ENCODE results near the gene SPOPL. TPM values are rescaled to one million over a fixed set of nuclear protein-coding genes. Genes with fewer than 3 reads are reported as not detected.

Gene SPOPL
- total and polyA plus RNA-seq, 10 of the 15 experiments (the other 5 are each of a cell fraction or from before 2014, with no cell fraction given), result 4.0 to 25.0 (median 11.5) TPM

- ATAC-seq (no peak), DNase-seq (ENCODE audit: low read depth, low spot score) (no peak), FAIRE-seq (no peak)
- 25% methylated on average over 1 of the region's 1 CpG for WGBS (ENCODE audit: insufficient coverage, insufficient replicate concordance, low lambda C conversion rate, missing lambda C conversion rate)
- intact Hi-C loops (cut with micrococcal nuclease; ENCODE audit: unreplicated experiment) (no loop called here), in situ Hi-C loops (cut with MboI) (no loop called here)
- Histone ChIP-seq H3K9me3 (replicated peaks; ENCODE audit: control insufficient read depth, insufficient read depth, low read length) (no peaks in the 10 kb centered on the region), H3K4me3 (no peak overlapping the region), H3K4me1 (ENCODE audit: control insufficient read depth, insufficient read depth, low read length) (no peaks in the 10 kb centered on the region), H3K27ac (ENCODE audit: control insufficient read depth, insufficient read depth) (no peak overlapping the region), H3K79me2 (ENCODE audit: control insufficient read depth, insufficient read depth, low read length) (no peaks in the 10 kb centered on the region), H3K4me2 (ENCODE audit: control insufficient read depth, insufficient read depth) (no peak overlapping the region), H4K20me1 (ENCODE audit: control insufficient read depth, insufficient read depth) (no peaks in the 10 kb centered on the region), H3K9ac (ENCODE audit: control insufficient read depth, insufficient read depth, low read length) (no peak overlapping the region), H3K27me3 (replicated peaks in 1 of 2; ENCODE audit: control insufficient read depth in 2 of 2, insufficient read depth in 2 of 2, low read length in 1 of 2) (no peaks in the 10 kb centered on the region), H2AFZ (ENCODE audit: control insufficient read depth, low read depth, low read length) (no peak overlapping the region), H3K36me3 (ENCODE audit: control insufficient read depth in 2 of 2, insufficient read depth in 2 of 2, low read length in 1 of 2) (no peaks in the 10 kb centered on the region)
- ChIA-PET SMC1A (ENCODE audit: uncharacterized antibody, unreplicated experiment) (no interaction called here), RAD21 (ENCODE audit: unreplicated experiment) (no interaction called here), CTCF (interaction anchor here (1.2 kb wide), 1 partner anchor 17 kb away, joined by 3 read pairs; no protein-coding TSS in a partner anchor), POLR2A (interaction anchor here (0.7 kb wide), 1 partner anchor 396 kb away, joined by 4 read pairs; no protein-coding TSS in a partner anchor)
- TF ChIP-seq CHD2 (IDR thresholded peaks at IDR 0.05; ENCODE audit: borderline replicate concordance, low read depth, low read length), result no peak
- no peak for TF ChIP-seq HDAC2 (IDR thresholded peaks at IDR 0.05)
- TF ChIP-seq HDAC6 (IDR thresholded peaks at IDR 0.05; ENCODE audit: unreplicated experiment), result no peak
- TF ChIP-seq PAX5 (IDR thresholded peaks at IDR 0.05; ENCODE audit: borderline replicate concordance, low read depth, low read length), result no peak
- no peak for TF ChIP-seq KDM1A (IDR thresholded peaks at IDR 0.05; ENCODE audit: borderline replicate concordance)
- no peak for TF ChIP-seq NRF1 (conservative IDR thresholded peaks at IDR 0.05; ENCODE audit: low read depth, low read length)
- no peak for TF ChIP-seq EP300 (IDR thresholded peaks at IDR 0.05; ENCODE audit: borderline replicate concordance in 1 of 2, control insufficient read depth in 1 of 2, low read depth in 2 of 2, low read length in 2 of 2)
- TF ChIP-seq DPF2 (IDR thresholded peaks at IDR 0.05), result no peak
- no peak for TF ChIP-seq SREBF1 (IDR thresholded peaks at IDR 0.05; ENCODE audit: low read length)
- no peak for TF ChIP-seq NR2F1 (conservative IDR thresholded peaks at IDR 0.05)
- TF ChIP-seq E2F8 (IDR thresholded peaks at IDR 0.05; ENCODE audit: low read depth, partially characterized antibody), result no peak
- no peak for TF ChIP-seq ESRRA (IDR thresholded peaks at IDR 0.05; ENCODE audit: low read length)
- no peak for TF ChIP-seq JUND (IDR thresholded peaks at IDR 0.05; ENCODE audit: low read depth, low read length)
- TF ChIP-seq HCFC1 (IDR thresholded peaks at IDR 0.05; ENCODE audit: low read length), result no peak
- no peak for TF ChIP-seq RCOR1 (conservative IDR thresholded peaks at IDR 0.05; ENCODE audit: low read depth, low read length)
- no TSS peak for BruUV-seq (replicated peaks)
Observed at GRCh38 chr2:138468617-138469016, 33.0 kb upstream of the SPOPL start.
